Measurements from ENCODE around the gene GNB1.

DNA sequence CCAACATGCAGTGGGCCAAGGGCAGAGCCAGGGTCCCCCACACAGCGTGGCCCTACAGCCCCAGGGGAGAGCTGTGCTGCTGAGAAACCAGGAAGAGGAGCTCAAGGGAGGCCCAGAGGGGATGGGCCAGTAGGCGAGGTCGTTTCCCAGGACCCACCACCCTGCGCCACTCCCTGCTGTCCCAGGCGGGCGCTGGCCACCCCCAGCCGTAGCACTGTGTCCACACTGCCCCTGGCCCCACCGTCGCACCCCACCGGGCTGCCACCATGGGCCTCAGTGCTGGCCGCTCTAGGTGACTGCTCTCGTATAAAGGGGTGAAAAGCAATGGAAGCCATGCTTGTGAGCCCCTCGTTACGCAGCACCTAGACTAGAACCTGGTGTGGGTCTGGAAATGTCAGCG is 135.0 kb downstream of the GNB1 start:
- TF ChIP-seq, protein P1, sequence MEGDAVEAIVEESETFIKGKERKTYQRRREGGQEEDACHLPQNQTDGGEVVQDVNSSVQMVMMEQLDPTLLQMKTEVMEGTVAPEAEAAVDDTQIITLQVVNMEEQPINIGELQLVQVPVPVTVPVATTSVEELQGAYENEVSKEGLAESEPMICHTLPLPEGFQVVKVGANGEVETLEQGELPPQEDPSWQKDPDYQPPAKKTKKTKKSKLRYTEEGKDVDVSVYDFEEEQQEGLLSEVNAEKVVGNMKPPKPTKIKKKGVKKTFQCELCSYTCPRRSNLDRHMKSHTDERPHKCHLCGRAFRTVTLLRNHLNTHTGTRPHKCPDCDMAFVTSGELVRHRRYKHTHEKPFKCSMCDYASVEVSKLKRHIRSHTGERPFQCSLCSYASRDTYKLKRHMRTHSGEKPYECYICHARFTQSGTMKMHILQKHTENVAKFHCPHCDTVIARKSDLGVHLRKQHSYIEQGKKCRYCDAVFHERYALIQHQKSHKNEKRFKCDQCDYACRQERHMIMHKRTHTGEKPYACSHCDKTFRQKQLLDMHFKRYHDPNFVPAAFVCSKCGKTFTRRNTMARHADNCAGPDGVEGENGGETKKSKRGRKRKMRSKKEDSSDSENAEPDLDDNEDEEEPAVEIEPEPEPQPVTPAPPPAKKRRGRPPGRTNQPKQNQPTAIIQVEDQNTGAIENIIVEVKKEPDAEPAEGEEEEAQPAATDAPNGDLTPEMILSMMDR (conservative IDR thresholded peaks at IDR 0.05 in 1 of 2, IDR thresholded peaks at IDR 0.05 in 1 of 2; ENCODE audit: low read depth in 1 of 2, low read length in 2 of 2): no peak
- no peak for TF ChIP-seq EZH2 (IDR thresholded peaks at IDR 0.05; ENCODE audit: low read length, missing control alignments)
